OCI-LY7 (cell line): ENCODE data around the gene SLAMF8. TPM values are rescaled to one million over a fixed set of nuclear protein-coding genes. Genes with fewer than 3 reads are reported as not detected.

Experiments
- BruUV-seq: library from RNA; stranded (reverse); fragments of 400-500 nt; replicated peaks from 2 replicates; lab custom pipeline; 2021; lab: Mats Ljungman, UMichigan
- CTCF ChIA-PET: fragments of 300-600 bp; sonication (Branson Sonifier 250); formaldehyde crosslinking; loops from one replicate; lab custom pipeline; 2022; ENCODE audit warnings: antibody characterized with exemption; ENCODE audit not compliant: unreplicated experiment; lab: Charles Lee
- POLR2A ChIA-PET: fragments of 300-600 bp; sonication (Branson Sonifier 250); formaldehyde crosslinking; loops from one replicate; lab custom pipeline; 2022; ENCODE audit warnings: antibody characterized with exemption; lab: Charles Lee
- DNase-seq: peaks from one replicate; pipeline ENCODE4 v3.0.0-alpha.2; 2015; ENCODE audit warnings: low spot score
- H2AFZ ChIP-seq: fragments of 200-600 bp; sonication (generic), shearing (Covaris generic); 2 replicates; pipeline ENCODE4 v1.6.1; 2014; ENCODE audit warnings: mild to moderate bottlenecking, antibody characterized with exemption, low read length, moderate library complexity
- H3K27ac ChIP-seq: fragments of 200-600 bp; sonication (generic); 2 replicates; pipeline ENCODE4 v1.5.1; 2014; ENCODE audit warnings: mixed run types, low read depth, mild to moderate bottlenecking, moderate library complexity, low read length, inconsistent platforms; ENCODE audit not compliant: poor library complexity, severe bottlenecking
- H3K36me3 ChIP-seq: fragments of 200-600 bp; sonication (generic); 2 replicates; pipeline ENCODE4 v1.6.1; 2014; ENCODE audit warnings: mild to moderate bottlenecking, antibody characterized with exemption, low read length, moderate library complexity, mixed read lengths; ENCODE audit not compliant: insufficient read depth
- H3K4me1 ChIP-seq: fragments of 200-600 bp; sonication (generic); 2 replicates; pipeline ENCODE4 v1.5.1; 2014; ENCODE audit warnings: mild to moderate bottlenecking, low read length; ENCODE audit not compliant: insufficient read depth, poor library complexity, severe bottlenecking
- H3K4me2 ChIP-seq: fragments of 200-600 bp; sonication (generic); 2 replicates; pipeline ENCODE4 v1.6.1; 2014; ENCODE audit warnings: mild to moderate bottlenecking, low read length
- H3K4me3 ChIP-seq: fragments of 200-600 bp; sonication (generic); 2 replicates; pipeline ENCODE4 v1.5.1; 2014; ENCODE audit warnings: mild to moderate bottlenecking, low read depth, low read length; ENCODE audit not compliant: poor library complexity, severe bottlenecking
- H3K79me2 ChIP-seq: fragments of 200-600 bp; sonication (generic); 2 replicates; pipeline ENCODE4 v1.6.1; 2016; ENCODE audit warnings: low read depth, mild to moderate bottlenecking, low read length, moderate library complexity, mixed read lengths; ENCODE audit not compliant: insufficient read depth
- H3K9me2 ChIP-seq: fragments of 200-600 bp; sonication (generic); 2 replicates; pipeline ENCODE4 v1.6.1; 2016; ENCODE audit warnings: mild to moderate bottlenecking, low read length, mixed read lengths; ENCODE audit not compliant: insufficient read depth
- H3K9me3 ChIP-seq: fragments of 200-600 bp; sonication (generic); 2 replicates; pipeline ENCODE4 v1.6.1; 2014; ENCODE audit warnings: mild to moderate bottlenecking, mixed run types, low read length, mixed read lengths
- H4K20me1 ChIP-seq: fragments of 200-600 bp; sonication (generic); 2 replicates; pipeline ENCODE4 v1.6.1; 2014; ENCODE audit warnings: mild to moderate bottlenecking, antibody characterized with exemption, low read length, moderate library complexity, mixed read lengths; ENCODE audit not compliant: insufficient read depth
- EZH2phosphoT487 ChIP-seq: fragments of 200-600 bp; sonication (generic); IDR thresholded peaks from 2 replicates; pipeline ENCODE4 v1.6.1; 2018; ENCODE audit warnings: low read depth, borderline replicate concordance, mild to moderate bottlenecking, mixed run types, antibody characterized with exemption, low read length, moderate library complexity, mixed read lengths
- intact Hi-C: fragments of 100-400 bp; cut with micrococcal nuclease; formaldehyde crosslinking; loops from one replicate; pipeline ENCODE4 v1.10.0; 2022; ENCODE audit not compliant: unreplicated experiment
- total RNA-seq, 2 experiments: library from RNA; depleted of rRNA in 1 of 2; stranded (reverse); fragments of >200 nt in 1 of 2; shearing (Covaris generic) in 1 of 2; gene quantifications; 2 replicates each; pipeline ENCODE4 v1.2.3, GENCODE V29; 2014 to 2022
- TF ChIP-seq, protein P1 (sequence below): fragments of 200-600 bp; sonication (generic); conservative IDR thresholded peaks from 2 replicates; pipeline ENCODE4 v1.5.1; 2014; ENCODE audit warnings: mild to moderate bottlenecking, antibody characterized with exemption, low read length, moderate library complexity, mixed read lengths

Gene SLAMF8
- total RNA-seq, 2 experiments from 2014 or later: not detected

DNA sequence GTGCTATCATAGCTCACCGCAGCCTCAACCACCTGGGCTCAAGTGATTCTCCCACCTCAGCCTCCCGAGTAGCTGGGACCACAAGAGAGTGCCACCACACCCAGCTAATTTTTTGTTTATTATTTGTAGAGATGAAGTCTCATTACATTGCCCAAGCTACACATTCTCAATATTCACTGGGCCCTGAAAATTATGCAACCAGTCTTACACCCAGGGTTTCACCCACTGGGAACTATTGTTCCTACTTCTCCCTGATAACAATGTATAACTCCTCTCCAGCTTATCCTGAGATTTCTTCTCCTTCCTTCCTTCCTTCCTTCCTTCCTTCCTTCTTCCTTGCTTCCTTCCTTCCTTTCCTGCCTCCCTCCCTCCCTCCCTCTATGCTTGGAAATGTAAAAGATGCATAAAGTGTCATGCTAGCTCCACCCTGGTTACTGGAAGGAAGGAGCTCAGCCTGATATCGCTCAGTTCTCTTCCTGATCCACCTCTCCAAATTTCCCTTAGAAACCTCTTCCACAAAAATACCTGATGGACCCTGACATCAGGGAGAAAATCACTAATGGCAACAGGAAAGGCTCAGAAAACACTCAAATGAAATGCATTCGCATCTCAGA, 47.0 kb downstream of the SLAMF8 start:
- CTCF ChIA-PET: no interaction called here
- BruUV-seq: no TSS peak

DNA sequence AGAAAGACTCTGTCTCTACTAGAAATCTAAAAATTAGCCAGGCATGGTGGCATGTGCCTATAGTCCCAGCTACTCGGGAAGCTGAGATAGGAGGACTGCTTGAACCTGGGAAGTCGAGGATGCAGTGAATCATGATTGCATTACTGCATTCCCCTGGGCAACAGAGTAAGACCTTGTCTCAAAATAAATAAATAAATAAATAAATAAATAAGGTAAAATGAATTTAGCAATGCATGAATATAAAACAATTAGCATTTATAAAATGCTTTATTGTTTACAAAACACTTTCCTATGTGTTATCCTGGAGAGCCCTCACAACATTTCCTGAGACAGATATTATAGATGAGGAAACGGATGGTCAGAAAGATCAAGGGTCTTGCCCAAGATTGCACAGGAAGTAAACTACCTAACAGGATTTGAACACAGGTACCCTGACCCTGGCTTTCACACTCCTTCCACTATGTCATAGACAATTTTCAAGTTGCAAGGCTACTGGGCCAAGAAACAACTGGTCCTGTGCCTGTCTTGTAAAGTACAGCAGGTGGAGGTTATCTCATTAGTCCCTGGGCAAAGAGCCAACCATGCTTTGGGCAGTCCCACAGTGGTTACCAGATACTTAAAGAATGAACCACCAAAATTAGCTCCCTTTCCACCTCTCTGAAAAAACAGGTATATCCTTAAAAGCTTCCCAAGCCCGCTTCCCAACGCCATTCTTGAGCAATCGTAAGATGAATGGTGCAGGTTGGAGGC, 51.2 kb downstream of the SLAMF8 start:
- no TSS peak for BruUV-seq
- H3K79me2 ChIP-seq: no peaks in the 10 kb centered on the region
- TF ChIP-seq, protein P1, sequence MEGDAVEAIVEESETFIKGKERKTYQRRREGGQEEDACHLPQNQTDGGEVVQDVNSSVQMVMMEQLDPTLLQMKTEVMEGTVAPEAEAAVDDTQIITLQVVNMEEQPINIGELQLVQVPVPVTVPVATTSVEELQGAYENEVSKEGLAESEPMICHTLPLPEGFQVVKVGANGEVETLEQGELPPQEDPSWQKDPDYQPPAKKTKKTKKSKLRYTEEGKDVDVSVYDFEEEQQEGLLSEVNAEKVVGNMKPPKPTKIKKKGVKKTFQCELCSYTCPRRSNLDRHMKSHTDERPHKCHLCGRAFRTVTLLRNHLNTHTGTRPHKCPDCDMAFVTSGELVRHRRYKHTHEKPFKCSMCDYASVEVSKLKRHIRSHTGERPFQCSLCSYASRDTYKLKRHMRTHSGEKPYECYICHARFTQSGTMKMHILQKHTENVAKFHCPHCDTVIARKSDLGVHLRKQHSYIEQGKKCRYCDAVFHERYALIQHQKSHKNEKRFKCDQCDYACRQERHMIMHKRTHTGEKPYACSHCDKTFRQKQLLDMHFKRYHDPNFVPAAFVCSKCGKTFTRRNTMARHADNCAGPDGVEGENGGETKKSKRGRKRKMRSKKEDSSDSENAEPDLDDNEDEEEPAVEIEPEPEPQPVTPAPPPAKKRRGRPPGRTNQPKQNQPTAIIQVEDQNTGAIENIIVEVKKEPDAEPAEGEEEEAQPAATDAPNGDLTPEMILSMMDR: no peak
- TF ChIP-seq EZH2phosphoT487: no peak
- H3K9me3 ChIP-seq: no peaks in the 10 kb centered on the region
- H3K9me2 ChIP-seq: no peaks in the 10 kb centered on the region
- ChIA-PET POLR2A (interaction anchor here (0.6 kb wide), 1 partner anchor 67 kb away, joined by 3 read pairs; no protein-coding TSS in a partner anchor), CTCF (no interaction called here)
- no peaks in the 10 kb centered on the region for H3K4me1 ChIP-seq
- no peak overlapping the region for H3K27ac ChIP-seq
- no peaks in the 10 kb centered on the region for H3K36me3 ChIP-seq
- no peak overlapping the region for H2AFZ ChIP-seq
- DNase-seq: no peak
- intact Hi-C loops: no loop called here
- no peak overlapping the region for H3K4me3 ChIP-seq
- no peaks in the 10 kb centered on the region for H4K20me1 ChIP-seq
- H3K4me2 ChIP-seq: no peak overlapping the region

More for the DNA sequence above, 47.0 kb downstream of the SLAMF8 start:
- Histone ChIP-seq H2AFZ (no peak overlapping the region), H3K27ac (no peak overlapping the region), H3K9me3 (no peaks in the 10 kb centered on the region), H3K9me2 (no peaks in the 10 kb centered on the region), H3K4me3 (no peak overlapping the region), H3K36me3 (no peaks in the 10 kb centered on the region), H4K20me1 (no peaks in the 10 kb centered on the region), H3K79me2 (no peaks in the 10 kb centered on the region), H3K4me2 (no peak overlapping the region), H3K4me1 (no peaks in the 10 kb centered on the region)
- no peak for DNase-seq
- intact Hi-C loops: no loop called here
- TF ChIP-seq, protein P1: no peak
- TF ChIP-seq EZH2phosphoT487: no peak
- POLR2A ChIA-PET: interaction anchor here (0.8 kb wide), 1 partner anchor 665 kb away, joined by 6 read pairs; no protein-coding TSS in a partner anchor

DNA sequence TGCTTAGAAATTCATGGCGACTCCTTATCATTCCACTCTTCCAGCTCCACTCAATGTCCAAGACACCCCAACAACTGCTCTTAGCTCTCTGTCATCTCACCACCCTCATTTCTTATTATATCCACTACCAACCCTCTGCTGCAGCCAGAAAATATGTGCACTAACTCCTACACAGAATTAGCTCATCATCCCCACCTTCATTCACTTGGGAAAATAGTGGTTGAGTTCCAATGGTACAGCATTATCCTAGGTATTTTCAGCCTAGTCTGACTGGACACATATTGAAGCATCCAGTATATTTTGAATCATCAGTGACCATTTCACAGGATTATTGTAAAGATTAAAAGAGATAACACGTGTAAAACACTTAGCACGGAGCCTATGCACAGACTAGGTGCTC, 52.5 kb downstream of the SLAMF8 start:
- H3K27ac ChIP-seq: no peak overlapping the region
- H3K9me3 ChIP-seq: no peaks in the 10 kb centered on the region
- DNase-seq: no peak
- POLR2A ChIA-PET: no interaction called here
- no TSS peak for BruUV-seq
- no peaks in the 10 kb centered on the region for H3K79me2 ChIP-seq
- intact Hi-C loops: no loop called here
- H3K4me3 ChIP-seq: no peak overlapping the region
- H3K36me3 ChIP-seq: no peaks in the 10 kb centered on the region
- no peak overlapping the region for H2AFZ ChIP-seq
- TF ChIP-seq EZH2phosphoT487: no peak
- TF ChIP-seq, protein P1: no peak
- no peak overlapping the region for H3K4me2 ChIP-seq
- CTCF ChIA-PET: no interaction called here
- no peaks in the 10 kb centered on the region for H3K9me2 ChIP-seq
- H4K20me1 ChIP-seq: no peaks in the 10 kb centered on the region
- H3K4me1 ChIP-seq: no peaks in the 10 kb centered on the region
